HCT116 (cell line): ENCODE measurements around the gene GLOD5. TPM values are rescaled to one million over a fixed set of nuclear protein-coding genes. Genes with fewer than 3 reads are reported as not detected.

Experiments
- ATAC-seq: fragments of 200-7000 bp; cut with Tn5 transposase; 2 replicates; pipeline ENCODE4 v1.9.1; 2020; ENCODE audit warnings: mild to moderate bottlenecking, moderate library complexity
- BruUV-seq: library from RNA; stranded (reverse); fragments of 400-500 nt; replicated peaks from 2 replicates; lab custom pipeline; 2021; lab: Mats Ljungman, UMichigan
- CTCF ChIA-PET: fragments of 300-600 bp; sonication (Branson Sonifier 250); formaldehyde crosslinking; loops from one replicate; lab custom pipeline; 2021; ENCODE audit warnings: antibody characterized with exemption; lab: Charles Lee
- POLR2A ChIA-PET: fragments of 300-600, 350-600 bp; sonication (Branson Sonifier 250); formaldehyde crosslinking; loops from one replicate; lab custom pipeline; 2021; ENCODE audit warnings: antibody characterized with exemption; lab: Charles Lee
- RAD21 ChIA-PET, 2 experiments: fragments of 300-600 bp; sonication (Branson Sonifier 250); formaldehyde crosslinking; loops; one replicate each; lab custom pipeline; 2023; ENCODE audit warnings: low total read pairs in 2 of 2; ENCODE audit not compliant: uncharacterized antibody in 2 of 2, unreplicated experiment in 2 of 2, low non-redundant PET in 1 of 2; lab: Charles Lee
- DNase-seq: peaks from one replicate; pipeline ENCODE4 v3.0.0-alpha.2; 2010; ENCODE audit warnings: low read depth, low spot score
- H2AFZ ChIP-seq: fragments of 200-600 bp; shearing (Covaris generic), sonication (generic); 2 replicates; pipeline ENCODE4 v1.6.1; 2017; ENCODE audit warnings: low read depth, mixed run types, mixed read lengths, antibody characterized with exemption, low read length; ENCODE audit not compliant: poor library complexity, severe bottlenecking
- H3K27ac ChIP-seq: 2 replicates; pipeline ENCODE4 v1.5.1; 2012; ENCODE audit warnings: low read depth, low read length
- H3K27me3 ChIP-seq: fragments of 200-600 bp; sonication (generic); 2 replicates; pipeline ENCODE4 v1.6.1; 2016; ENCODE audit warnings: mixed run types, low read length, mixed read lengths; ENCODE audit not compliant: insufficient read depth
- H3K36me3 ChIP-seq, 2 experiments: fragments of 200-500 bp in 1 of 2; fragments of 200-600 bp in 1 of 2; sonication (Bioruptor generic) in 1 of 2; sonication (generic) in 1 of 2; 2 replicates each; pipeline versions ENCODE4 v1.5.1 to v1.6.1; 2014 to 2016; ENCODE audit warnings: low read length in 2 of 2, inconsistent platforms in 1 of 2, mixed read lengths in 1 of 2, mixed run types in 1 of 2; ENCODE audit not compliant: insufficient read depth in 2 of 2, control insufficient read depth in 1 of 2
- H3K4me1 ChIP-seq, 2 experiments: fragments of 200-600 bp in 1 of 2; sonication (generic) in 1 of 2; 2 replicates each; pipeline versions ENCODE4 v1.5.1 to v1.6.1; 2012 to 2017; ENCODE audit warnings: low read length in 2 of 2, inconsistent platforms in 1 of 2, mild to moderate bottlenecking in 1 of 2, mixed read lengths in 1 of 2, mixed run types in 1 of 2, moderate library complexity in 1 of 2; ENCODE audit not compliant: insufficient read depth in 2 of 2, control insufficient read depth in 1 of 2
- H3K4me2 ChIP-seq: fragments of 200-600 bp; sonication (generic); 2 replicates; pipeline ENCODE4 v1.6.1; 2017; ENCODE audit warnings: mixed run types, low read length, mixed read lengths
- H3K4me3 ChIP-seq, 2 experiments: fragments of 200-600 bp in 1 of 2; sonication (generic) in 1 of 2; replicated peaks in 1 of 2; 2 replicates each; pipeline ENCODE4 v1.5.1; 2011 to 2016; ENCODE audit warnings: low read length in 2 of 2, control low read depth in 1 of 2, low read depth in 1 of 2, mild to moderate bottlenecking in 1 of 2, mixed read lengths in 1 of 2, mixed run types in 1 of 2
- H3K79me2 ChIP-seq: fragments of 200-600 bp; sonication (generic); 2 replicates; pipeline ENCODE4 v1.6.1; 2017; ENCODE audit warnings: mild to moderate bottlenecking, mixed run types, low read length, moderate library complexity, mixed read lengths; ENCODE audit not compliant: insufficient read depth
- H3K9ac ChIP-seq: fragments of 200-600 bp; sonication (generic); 2 replicates; pipeline ENCODE4 v1.6.1; 2016; ENCODE audit warnings: low read length, mixed read lengths
- H3K9me2 ChIP-seq: fragments of 200-600 bp; sonication (generic), shearing (Covaris generic); 2 replicates; pipeline ENCODE4 v1.6.1; 2017; ENCODE audit warnings: mixed run types, mild to moderate bottlenecking, moderate library complexity; ENCODE audit not compliant: insufficient read depth
- H3K9me3 ChIP-seq, 2 experiments: fragments of 200-500 bp in 1 of 2; fragments of 200-600 bp in 1 of 2; sonication (Bioruptor generic) in 1 of 2; sonication (generic) in 1 of 2; 2 replicates each; pipeline ENCODE4 v1.6.1; 2014 to 2017; ENCODE audit warnings: low read length in 2 of 2, mixed read lengths in 2 of 2, inconsistent platforms in 1 of 2, low read depth in 1 of 2, mild to moderate bottlenecking in 1 of 2, mixed run types in 1 of 2, moderate library complexity in 1 of 2; ENCODE audit not compliant: control insufficient read depth in 1 of 2, insufficient read depth in 1 of 2
- H4K20me1 ChIP-seq: fragments of 200-600 bp; sonication (generic), shearing (Covaris generic); 2 replicates; pipeline ENCODE4 v1.6.1; 2017; ENCODE audit warnings: mixed run types, mild to moderate bottlenecking, moderate library complexity; ENCODE audit not compliant: insufficient read depth
- ATF3 ChIP-seq: IDR thresholded peaks from 2 replicates; pipeline ENCODE4 v1.6.1; 2012
- CBX3 ChIP-seq: IDR thresholded peaks from 2 replicates; pipeline ENCODE4 v1.6.1; 2012; ENCODE audit warnings: low read depth
- CEBPB ChIP-seq: IDR thresholded peaks from 2 replicates; pipeline ENCODE4 v1.6.1; 2012; ENCODE audit warnings: low read depth
- ELF1 ChIP-seq: IDR thresholded peaks from 2 replicates; pipeline ENCODE4 v1.6.1; 2012; ENCODE audit warnings: low read depth, borderline replicate concordance
- EZH2 ChIP-seq: fragments of 200-600 bp; sonication (generic); IDR thresholded peaks from 2 replicates; pipeline ENCODE4 v1.6.1; 2017; ENCODE audit warnings: antibody characterized with exemption, mixed run types
- FOSL1 ChIP-seq: IDR thresholded peaks from 2 replicates; pipeline ENCODE4 v1.6.1; 2012; ENCODE audit warnings: low read depth
- SIN3A ChIP-seq: IDR thresholded peaks from 2 replicates; pipeline ENCODE4 v1.6.1; 2012; ENCODE audit warnings: low read depth
- ZFX ChIP-seq: fragments of 450-650 bp; IDR thresholded peaks from 2 replicates; pipeline ENCODE4 v1.6.1; 2017
- intact Hi-C: fragments of 100-400 bp; cut with micrococcal nuclease; formaldehyde crosslinking; loops from 2 replicates; pipeline ENCODE4 v1.10.0; 2022
- total RNA-seq: library from RNA; stranded (reverse); gene quantifications from one replicate; pipeline ENCODE4 v1.2.1, GENCODE V29; 2021; ENCODE audit not compliant: unreplicated experiment

Gene GLOD5
- total RNA-seq, 1 experiment from 2014 or later, result not detected

GRCh38 chrX:48781705-48782104 lies 20.2 kb downstream of the GLOD5 start:
- H3K4me3 ChIP-seq, result no peak overlapping the region
- no peaks in the 10 kb centered on the region for H3K9me3 ChIP-seq
- DNase-seq, result no peak
- ChIA-PET CTCF (no interaction called here), POLR2A (no interaction called here), RAD21 (no interaction called here)
- no TSS peak for BruUV-seq
- ATAC-seq, result no peak
- H2AFZ ChIP-seq, result no peak overlapping the region
- no peaks in the 10 kb centered on the region for H3K4me1 ChIP-seq
- intact Hi-C loops, result no loop called here
- no peaks in the 10 kb centered on the region for H3K9me2 ChIP-seq
- no peaks in the 10 kb centered on the region for H3K79me2 ChIP-seq
- H3K4me2 ChIP-seq, result no peak overlapping the region
- no peak overlapping the region for H3K27ac ChIP-seq
- no peaks in the 10 kb centered on the region for H3K27me3 ChIP-seq
- no peak overlapping the region for H3K9ac ChIP-seq
- H3K36me3 ChIP-seq, result no peaks in the 10 kb centered on the region
- no peak for TF ChIP-seq EZH2
- TF ChIP-seq, all 23 proteins: peak for 0
- no peaks in the 10 kb centered on the region for H4K20me1 ChIP-seq

- RAD21 ChIA-PET, result no interaction called here
Measured at GRCh38 chrX:48782216-48782615, 20.7 kb downstream of the GLOD5 start.

GRCh38 chrX:48782795-48783194 lies 21.2 kb downstream of the GLOD5 start:
- Histone ChIP-seq H3K4me2 (no peak overlapping the region), H3K27ac (no peak overlapping the region), H3K9me3 (no peaks in the 10 kb centered on the region), H3K9ac (no peak overlapping the region), H3K4me1 (no peaks in the 10 kb centered on the region), H3K27me3 (no peaks in the 10 kb centered on the region), H3K79me2 (no peaks in the 10 kb centered on the region), H3K4me3 (no peak overlapping the region), H3K9me2 (no peaks in the 10 kb centered on the region), H2AFZ (no peak overlapping the region), H4K20me1 (no peaks in the 10 kb centered on the region), H3K36me3 (no peaks in the 10 kb centered on the region)
- ChIA-PET CTCF (no interaction called here), POLR2A (no interaction called here), RAD21 (no interaction called here)
- DNase-seq, result no peak
- intact Hi-C loops, result no loop called here
- ATAC-seq, result no peak
- BruUV-seq, result no TSS peak
- TF ChIP-seq ATF3 (no peak), ELF1 (no peak), CEBPB (no peak), ZFX (no peak), SIN3A (no peak), CBX3 (no peak)

More at GRCh38 chrX:48782216-48782615, 20.7 kb downstream of the GLOD5 start:
- H3K4me3 ChIP-seq, result no peak overlapping the region
- POLR2A ChIA-PET, result no interaction called here
- intact Hi-C loops, result no loop called here
- DNase-seq (no peak), ATAC-seq (no peak)
- H3K4me1 ChIP-seq, result no peaks in the 10 kb centered on the region
- CTCF ChIA-PET, result no interaction called here
- H4K20me1 ChIP-seq, result no peaks in the 10 kb centered on the region
- H3K9me2 ChIP-seq, result no peaks in the 10 kb centered on the region
- no peaks in the 10 kb centered on the region for H3K27me3 ChIP-seq
- TF ChIP-seq SIN3A (no peak), FOSL1 (no peak)
- H3K27ac ChIP-seq, result no peak overlapping the region
- H3K4me2 ChIP-seq, result no peak overlapping the region
- no peak overlapping the region for H2AFZ ChIP-seq
- no peaks in the 10 kb centered on the region for H3K79me2 ChIP-seq
- BruUV-seq, result no TSS peak
- no peaks in the 10 kb centered on the region for H3K9me3 ChIP-seq
- H3K36me3 ChIP-seq, result no peaks in the 10 kb centered on the region
- H3K9ac ChIP-seq, result no peak overlapping the region
